GM13976 (cell line): ENCODE data around the gene CMKLR1.

Experiments used
- DNase-seq: peaks from one replicate; pipeline ENCODE4 v3.0.0; 2012; ENCODE audit warnings: low spot score
- in situ Hi-C: fragments of 300-500 bp; cut with MboI; formaldehyde crosslinking; loops from one replicate; pipeline ENCODE4 v1.12.0; 2022; ENCODE audit warnings: low sequenced_read_pairs, mixed read lengths, inconsistent platforms; ENCODE audit not compliant: unreplicated experiment
- TF ChIP-seq, protein P1 (sequence below): IDR thresholded peaks from 2 replicates; pipeline ENCODE4 v1.5.1; 2012; ENCODE audit warnings: borderline replicate concordance, mild to moderate bottlenecking; ENCODE audit not compliant: insufficient read depth; ENCODE audit errors: extremely low read depth, missing control alignments, control extremely low read depth

CMKLR1 gene

DNA sequence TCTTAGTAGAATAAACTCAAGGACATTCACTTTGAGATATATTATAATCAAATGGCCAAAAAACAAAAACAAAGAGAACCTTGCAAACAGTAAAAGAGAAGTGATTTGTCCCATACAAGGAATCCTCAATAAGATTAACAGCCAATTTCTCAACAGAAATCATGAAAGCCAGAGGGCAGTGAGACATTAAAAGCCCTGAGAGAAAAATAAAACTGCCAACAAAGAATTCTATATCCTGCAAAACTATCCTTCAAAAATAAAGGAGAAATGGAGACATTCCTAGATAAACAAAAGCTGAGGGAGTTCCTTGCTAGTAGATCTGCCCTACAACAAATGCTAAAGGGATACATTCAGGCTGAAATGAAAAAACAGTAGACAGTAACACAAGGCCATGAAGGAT lies 78.1 kb downstream of the CMKLR1 start:
- DNase-seq = no peak
- TF ChIP-seq, protein P1, sequence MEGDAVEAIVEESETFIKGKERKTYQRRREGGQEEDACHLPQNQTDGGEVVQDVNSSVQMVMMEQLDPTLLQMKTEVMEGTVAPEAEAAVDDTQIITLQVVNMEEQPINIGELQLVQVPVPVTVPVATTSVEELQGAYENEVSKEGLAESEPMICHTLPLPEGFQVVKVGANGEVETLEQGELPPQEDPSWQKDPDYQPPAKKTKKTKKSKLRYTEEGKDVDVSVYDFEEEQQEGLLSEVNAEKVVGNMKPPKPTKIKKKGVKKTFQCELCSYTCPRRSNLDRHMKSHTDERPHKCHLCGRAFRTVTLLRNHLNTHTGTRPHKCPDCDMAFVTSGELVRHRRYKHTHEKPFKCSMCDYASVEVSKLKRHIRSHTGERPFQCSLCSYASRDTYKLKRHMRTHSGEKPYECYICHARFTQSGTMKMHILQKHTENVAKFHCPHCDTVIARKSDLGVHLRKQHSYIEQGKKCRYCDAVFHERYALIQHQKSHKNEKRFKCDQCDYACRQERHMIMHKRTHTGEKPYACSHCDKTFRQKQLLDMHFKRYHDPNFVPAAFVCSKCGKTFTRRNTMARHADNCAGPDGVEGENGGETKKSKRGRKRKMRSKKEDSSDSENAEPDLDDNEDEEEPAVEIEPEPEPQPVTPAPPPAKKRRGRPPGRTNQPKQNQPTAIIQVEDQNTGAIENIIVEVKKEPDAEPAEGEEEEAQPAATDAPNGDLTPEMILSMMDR = no peak
- in situ Hi-C loops = no loop called here

DNA sequence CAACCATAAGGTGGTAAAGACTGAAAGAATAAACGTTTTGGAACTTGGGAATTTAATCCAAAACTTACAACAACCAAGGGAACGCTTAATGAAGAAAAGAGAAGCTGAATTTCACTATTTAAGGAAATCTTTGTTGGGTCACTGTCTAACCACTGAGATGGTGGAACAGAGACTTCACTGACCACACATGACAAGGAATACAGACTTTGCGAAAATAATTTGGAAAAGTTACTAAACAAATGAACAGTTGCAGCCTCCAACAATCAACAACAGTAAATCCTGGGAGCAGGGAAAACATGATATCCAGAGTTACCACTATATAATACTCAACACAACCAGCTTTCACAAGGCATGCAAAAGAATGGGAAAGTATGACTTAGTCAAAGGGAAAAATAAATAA lies 79.1 kb downstream of the CMKLR1 start:
- in situ Hi-C loops = no loop called here
- DNase-seq = no peak
- TF ChIP-seq, protein P1 = no peak

DNA sequence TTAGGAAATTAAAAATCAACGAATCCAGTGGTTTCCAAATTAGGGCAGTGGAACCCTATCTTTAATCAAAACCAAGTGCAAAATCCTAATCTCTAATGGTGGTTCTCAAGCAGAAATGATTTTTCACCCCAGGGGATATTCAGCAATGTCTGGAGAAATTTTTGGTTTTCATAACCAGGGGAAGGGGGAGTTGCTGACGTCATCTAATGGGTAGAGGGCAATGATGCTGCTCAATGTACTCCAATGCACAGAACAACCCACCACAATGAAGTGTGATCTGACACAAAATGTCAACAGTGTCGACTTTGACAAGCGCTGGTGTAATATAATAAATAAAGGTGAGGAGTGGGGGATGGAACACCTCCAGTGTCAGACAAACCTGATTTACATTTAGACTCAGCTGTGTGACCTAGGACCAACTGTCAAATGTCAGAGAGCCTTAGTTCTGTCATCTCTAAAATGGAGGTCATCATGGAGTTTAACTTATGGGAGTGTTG lies 81.5 kb downstream of the CMKLR1 start:
- TF ChIP-seq, protein P1 = no peak
- in situ Hi-C loops = no loop called here
- no peak for DNase-seq

DNA sequence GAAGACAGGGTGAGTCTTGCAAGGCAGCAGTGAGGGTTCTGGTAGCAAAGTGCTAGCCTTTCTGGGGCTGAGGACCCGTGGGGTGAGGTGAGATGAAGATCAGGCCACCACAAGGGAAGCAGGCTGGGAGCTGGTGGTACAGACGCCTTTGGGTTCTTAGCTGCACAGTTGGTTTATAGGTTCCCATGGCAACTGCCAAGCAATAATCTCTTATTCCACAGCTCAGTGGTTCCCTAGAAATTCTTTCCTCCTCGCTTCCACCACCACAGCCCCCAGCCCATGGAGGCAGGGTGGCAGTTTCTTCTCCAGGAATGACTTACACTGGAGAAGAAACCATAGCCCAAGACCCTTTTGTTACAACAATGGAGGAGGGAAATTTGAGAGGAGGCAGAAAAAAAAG lies 82.1 kb downstream of the CMKLR1 start:
- TF ChIP-seq, protein P1 = no peak
- no peak for DNase-seq
- in situ Hi-C loops = no loop called here

DNA sequence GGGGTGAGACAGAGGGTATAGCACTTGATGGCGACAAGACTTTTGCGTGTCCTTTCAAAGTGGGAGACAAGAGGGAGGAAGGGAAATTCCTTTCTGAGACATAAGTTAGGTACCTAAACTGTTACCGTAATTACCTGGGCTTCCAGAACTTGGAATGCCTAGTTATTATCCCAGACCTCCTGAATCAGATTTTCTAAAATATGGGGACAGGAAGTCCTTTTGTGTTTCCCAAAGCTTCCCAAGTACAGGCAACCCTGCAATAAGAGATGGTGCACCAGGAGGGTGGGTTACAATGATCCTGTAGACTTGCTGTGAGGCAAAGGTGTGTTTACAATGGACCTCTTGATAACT lies 83.9 kb downstream of the CMKLR1 start:
- TF ChIP-seq, protein P1 = no peak
- in situ Hi-C loops = no loop called here
- DNase-seq = no peak

DNA sequence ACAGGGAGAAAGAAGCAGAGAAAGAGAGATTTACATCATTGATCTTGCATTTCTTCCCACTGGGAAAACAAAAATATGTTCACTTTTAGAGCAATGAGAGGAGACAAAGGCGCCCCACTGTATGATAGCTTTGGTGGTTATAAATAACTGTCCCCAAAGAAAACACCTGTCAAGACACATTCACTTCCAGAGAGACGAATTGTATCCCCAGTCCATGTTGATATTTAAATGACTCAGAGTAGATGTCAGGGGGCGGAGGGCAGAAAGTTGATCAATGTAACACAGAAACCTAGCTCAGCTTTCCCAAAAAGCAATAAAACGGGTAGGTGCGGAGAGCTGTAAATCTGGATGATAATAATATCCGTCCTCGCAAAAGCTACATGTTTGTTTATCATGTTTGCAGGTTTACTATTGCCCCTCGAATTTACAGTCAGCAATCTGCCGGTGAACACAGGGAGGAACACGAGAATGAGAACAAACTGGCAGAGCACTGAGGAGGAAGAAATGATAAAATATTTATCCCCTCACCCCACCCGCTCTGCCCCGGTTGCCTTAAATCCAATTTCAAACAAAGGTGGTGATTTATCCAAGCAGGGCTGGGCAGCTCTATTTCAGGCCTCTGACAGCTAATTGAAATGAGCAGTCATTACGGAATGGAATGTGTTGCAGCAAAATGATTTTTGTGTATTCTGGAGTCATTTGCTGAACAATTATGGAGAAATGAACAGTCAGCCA lies 84.4 kb downstream of the CMKLR1 start:
- in situ Hi-C loops = no loop called here
- no peak for DNase-seq
- TF ChIP-seq, protein P1 = no peak

DNA sequence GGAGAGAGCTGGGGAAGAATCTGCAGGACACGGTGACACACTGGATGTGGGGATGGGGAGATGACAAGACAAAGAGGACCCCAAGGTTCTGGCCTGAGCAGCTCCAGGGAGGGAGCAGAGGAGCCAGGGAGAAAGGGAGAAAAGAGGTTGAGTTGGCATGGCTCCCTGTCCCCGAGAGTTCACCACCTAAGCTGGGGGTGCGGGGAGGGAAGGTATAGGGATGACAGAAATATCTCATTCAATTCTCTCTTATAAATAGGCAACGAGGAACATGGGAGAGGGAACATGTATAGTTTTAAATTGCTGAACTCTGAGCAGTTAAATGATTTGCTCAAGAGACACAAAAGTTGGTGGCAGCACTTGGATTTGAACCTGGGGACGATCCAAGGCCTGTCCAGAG lies 85.1 kb downstream of the CMKLR1 start:
- in situ Hi-C loops = no loop called here
- TF ChIP-seq, protein P1 = no peak

More for the DNA sequence above, 85.1 kb downstream of the CMKLR1 start:
- no peak for DNase-seq
